ENCODE results near the gene FGF9.
A peak's percentile ranks its signal among the peaks of the same experiment; 100 is the strongest.

FGF9 gene

GRCh38 chr13:21670883-21671619 is at the start of gene FGF9:
FGF9 (plus strand) TSS chr13:21671073; CDS start chr13:21671913, 840 bp downstream.
- Histone ChIP-seq H3K27ac (no peak within 1 kb of the TSS), H3K4me1 (ENCODE audit: control insufficient read depth in 1 of 2, insufficient read depth in 1 of 2, low read depth in 1 of 2, low read length in 1 of 2) (peaks cover 46 to 64% of the 10 kb centered on the region in 2 experiments), H3K9me3 (no peaks in the 10 kb centered on the region), H3K36me3 (no peaks in the 10 kb centered on the region), H3K4me3 (ENCODE audit: low read depth in 1 of 2, low read length in 1 of 2) (peak within 1 kb of the TSS; percentile 53 to 67), H3K27me3 (peaks cover 100% of the 10 kb centered on the region)
- no peak for TF ChIP-seq CTCF (IDR thresholded peaks at IDR 0.05)

GRCh38 chr13:21625366-21625765 is 45.5 kb upstream of the FGF9 start:
- no peaks in the 10 kb centered on the region for H3K4me1 ChIP-seq (ENCODE audit: control insufficient read depth in 1 of 2, insufficient read depth in 1 of 2, low read depth in 1 of 2, low read length in 1 of 2)
- no peaks in the 10 kb centered on the region for H3K36me3 ChIP-seq
- peaks cover 20% of the 10 kb centered on the region for H3K27me3 ChIP-seq
- no peaks in the 10 kb centered on the region for H3K9me3 ChIP-seq
- H3K4me3 ChIP-seq (ENCODE audit: low read depth in 1 of 2, low read length in 1 of 2) = no peak overlapping the region
- TF ChIP-seq CTCF (IDR thresholded peaks at IDR 0.05) = no peak
- H3K27ac ChIP-seq = no peak overlapping the region

- peaks cover 10% of the 10 kb centered on the region for H3K27me3 ChIP-seq
- TF ChIP-seq CTCF (IDR thresholded peaks at IDR 0.05) = no peak
Observed at GRCh38 chr13:21632196-21632595, 38.7 kb upstream of the FGF9 start.

GRCh38 chr13:21636656-21637055 is 34.2 kb upstream of the FGF9 start:
- H3K4me3 ChIP-seq (ENCODE audit: low read depth in 1 of 2, low read length in 1 of 2) = no peak overlapping the region
- peaks cover 5 to 20% of the 10 kb centered on the region in 2 experiments for H3K4me1 ChIP-seq (ENCODE audit: control insufficient read depth in 1 of 2, insufficient read depth in 1 of 2, low read depth in 1 of 2, low read length in 1 of 2)
- no peak for TF ChIP-seq CTCF (IDR thresholded peaks at IDR 0.05)
- H3K9me3 ChIP-seq = no peaks in the 10 kb centered on the region
- no peaks in the 10 kb centered on the region for H3K36me3 ChIP-seq
- H3K27ac ChIP-seq = no peak overlapping the region
- H3K27me3 ChIP-seq = peaks cover 22% of the 10 kb centered on the region

More at GRCh38 chr13:21632196-21632595, 38.7 kb upstream of the FGF9 start:
- Histone ChIP-seq H3K4me3 (ENCODE audit: low read depth in 1 of 2, low read length in 1 of 2) (no peak overlapping the region), H3K27ac (no peak overlapping the region), H3K9me3 (no peaks in the 10 kb centered on the region), H3K4me1 (ENCODE audit: control insufficient read depth in 1 of 2, insufficient read depth in 1 of 2, low read depth in 1 of 2, low read length in 1 of 2) (peaks cover 5 to 10% of the 10 kb centered on the region in 2 experiments), H3K36me3 (no peaks in the 10 kb centered on the region)

- Histone ChIP-seq H3K9me3 (no peaks in the 10 kb centered on the region), H3K4me1 (ENCODE audit: control insufficient read depth in 1 of 2, insufficient read depth in 1 of 2, low read depth in 1 of 2, low read length in 1 of 2) (peaks cover 5 to 20% of the 10 kb centered on the region in 2 experiments), H3K36me3 (no peaks in the 10 kb centered on the region), H3K27me3 (peaks cover 29% of the 10 kb centered on the region), H3K27ac (peak overlapping the region; percentile 53), H3K4me3 (ENCODE audit: low read depth in 1 of 2, low read length in 1 of 2) (no peak overlapping the region)
- TF ChIP-seq CTCF (IDR thresholded peaks at IDR 0.05) = no peak
Observed at GRCh38 chr13:21637296-21637695, 33.6 kb upstream of the FGF9 start.

All from neutrophil (primary cell).